Astrocyte (in vitro differentiated cells and primary cell): ENCODE data around the gene MFN2. TPM values are rescaled to one million over a fixed set of nuclear protein-coding genes. Genes with fewer than 3 reads are reported as not detected.

Experiments used
- DNase-seq: peaks from one replicate; pipeline ENCODE4 v3.0.0-alpha.2; 2010; ENCODE audit warnings: low read depth
- FAIRE-seq: peaks from 2 replicates; lab custom pipeline; 2011; peaks lifted over from hg19 to GRCh38; lab: Jason Lieb, UNC
- H2AFZ ChIP-seq: 2 replicates; pipeline ENCODE4 v1.6.0; 2012; ENCODE audit warnings: low read depth, low read length, inconsistent platforms
- H3K27ac ChIP-seq: 2 replicates; pipeline ENCODE4 v1.5.1; 2011; ENCODE audit warnings: low read depth, low read length, inconsistent platforms
- H3K27me3 ChIP-seq: 2 replicates; pipeline ENCODE4 v1.6.0; 2011; ENCODE audit warnings: low read length, inconsistent platforms; ENCODE audit not compliant: insufficient read depth
- H3K36me3 ChIP-seq: 2 replicates; pipeline ENCODE4 v1.5.1; 2011; ENCODE audit warnings: low read length, inconsistent platforms; ENCODE audit not compliant: insufficient read depth
- H3K4me1 ChIP-seq: 2 replicates; pipeline ENCODE4 v1.5.1; 2011; ENCODE audit warnings: low read length, inconsistent platforms; ENCODE audit not compliant: insufficient read depth
- H3K4me2 ChIP-seq: 2 replicates; pipeline ENCODE4 v1.6.0; 2012; ENCODE audit warnings: low read length, inconsistent platforms
- H3K4me3 ChIP-seq: 2 replicates; pipeline ENCODE4 v1.5.1; 2011; ENCODE audit warnings: low read depth, mild to moderate bottlenecking, low read length, inconsistent platforms; ENCODE audit not compliant: insufficient read depth
- H3K79me2 ChIP-seq: 2 replicates; pipeline ENCODE4 v1.6.0; 2012; ENCODE audit warnings: mild to moderate bottlenecking, low read length, inconsistent platforms; ENCODE audit not compliant: insufficient read depth
- H3K9ac ChIP-seq: 2 replicates; pipeline ENCODE4 v1.6.0; 2012; ENCODE audit warnings: mild to moderate bottlenecking, low read length, inconsistent platforms
- H3K9me3 ChIP-seq: 2 replicates; pipeline ENCODE4 v1.5.1; 2012; ENCODE audit warnings: low read depth, mild to moderate bottlenecking, low read length, inconsistent platforms; ENCODE audit not compliant: insufficient read depth
- H4K20me1 ChIP-seq: 2 replicates; pipeline ENCODE4 v1.6.0; 2012; ENCODE audit warnings: low read length, inconsistent platforms; ENCODE audit not compliant: insufficient read depth
- H3K27ac Mint-ChIP-seq: one replicate; pipeline ENCODE4 v1.8.0; 2021; ENCODE audit warnings: mild to moderate bottlenecking, mixed read lengths; ENCODE audit not compliant: unreplicated experiment
- H3K27me3 Mint-ChIP-seq: one replicate; pipeline ENCODE4 v1.8.0; 2021; ENCODE audit warnings: low read depth, mixed read lengths; ENCODE audit not compliant: unreplicated experiment
- H3K36me3 Mint-ChIP-seq: one replicate; pipeline ENCODE4 v1.8.0; 2021; ENCODE audit warnings: low read depth, mixed read lengths; ENCODE audit not compliant: unreplicated experiment
- H3K4me1 Mint-ChIP-seq: one replicate; pipeline ENCODE4 v1.8.0; 2021; ENCODE audit warnings: low read depth, mixed read lengths; ENCODE audit not compliant: unreplicated experiment
- H3K4me3 Mint-ChIP-seq: one replicate; pipeline ENCODE4 v1.8.0; 2021; ENCODE audit warnings: mild to moderate bottlenecking, moderate library complexity, mixed read lengths; ENCODE audit not compliant: unreplicated experiment
- H3K9me3 Mint-ChIP-seq: one replicate; pipeline ENCODE4 v1.8.0; 2021; ENCODE audit warnings: mild to moderate bottlenecking, mixed read lengths; ENCODE audit not compliant: unreplicated experiment
- CTCF ChIP-seq: IDR thresholded peaks from 2 replicates; pipeline ENCODE4 v1.5.1; 2011; ENCODE audit warnings: low read depth, mild to moderate bottlenecking, inconsistent platforms, low read length, moderate library complexity; ENCODE audit not compliant: insufficient read depth
- EZH2 ChIP-seq: IDR thresholded peaks from 2 replicates; pipeline ENCODE4 v1.6.1; 2012; ENCODE audit warnings: mild to moderate bottlenecking, low read length, inconsistent platforms; ENCODE audit not compliant: insufficient read depth
- total RNA-seq: library from RNA; stranded (reverse); gene quantifications from 2 replicates; pipeline ENCODE4 v1.2.1, GENCODE V29; 2021

Gene MFN2
- total RNA-seq, 1 donor from 2014 or later, result 75.5 TPM

DNA sequence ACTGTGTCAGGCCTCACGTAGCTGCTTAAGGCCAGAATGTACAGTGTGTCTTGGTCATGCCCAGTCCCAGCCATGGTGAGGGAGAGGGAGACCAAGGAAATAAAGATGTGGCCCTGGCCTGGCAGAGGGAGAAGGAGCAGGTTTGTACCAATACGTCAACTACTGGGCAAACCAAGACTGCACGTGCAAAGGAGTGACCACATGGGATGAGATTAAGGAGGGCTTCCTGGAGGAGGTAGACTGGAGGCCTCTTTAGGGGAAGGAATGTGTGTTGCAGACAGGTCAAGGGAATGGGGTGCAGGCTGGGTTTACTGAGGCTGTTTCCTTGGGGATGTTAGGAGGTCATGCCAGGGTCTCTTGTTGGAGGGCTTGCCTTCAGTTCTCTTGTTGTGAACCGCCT lies 38.0 kb upstream of the MFN2 start:
- no peak for DNase-seq
- H3K27ac ChIP-seq, result no peak overlapping the region
- H3K27me3 Mint-ChIP-seq, result no peaks in the 10 kb centered on the region
- peaks cover 20% of the 10 kb centered on the region for H3K4me1 ChIP-seq
- H3K36me3 Mint-ChIP-seq, result peaks cover 17% of the 10 kb centered on the region
- H3K9ac ChIP-seq, result no peak overlapping the region
- FAIRE-seq, result no peak
- no peaks in the 10 kb centered on the region for H3K9me3 ChIP-seq
- H3K4me1 Mint-ChIP-seq, result peaks cover 11% of the 10 kb centered on the region
- H3K9me3 Mint-ChIP-seq, result no peaks in the 10 kb centered on the region
- no peak overlapping the region for H2AFZ ChIP-seq
- peaks cover 55% of the 10 kb centered on the region for H4K20me1 ChIP-seq
- H3K4me2 ChIP-seq, result no peak overlapping the region
- no peak overlapping the region for H3K27ac Mint-ChIP-seq
- no peak for TF ChIP-seq EZH2
- TF ChIP-seq CTCF, result no peak
- peak overlapping the region; percentile 47 for H3K4me3 Mint-ChIP-seq
- H3K36me3 ChIP-seq, result peaks cover 13% of the 10 kb centered on the region
- no peak overlapping the region for H3K4me3 ChIP-seq
- peaks cover 46% of the 10 kb centered on the region for H3K79me2 ChIP-seq
- no peaks in the 10 kb centered on the region for H3K27me3 ChIP-seq

- Histone ChIP-seq H3K79me2 (peaks cover 35% of the 10 kb centered on the region), H3K27ac (no peak overlapping the region), H3K4me3 (no peak overlapping the region), H3K9ac (no peak overlapping the region), H3K36me3 (peaks cover 14% of the 10 kb centered on the region), H3K9me3 (no peaks in the 10 kb centered on the region), H3K4me1 (peaks cover 10% of the 10 kb centered on the region), H2AFZ (no peak overlapping the region), H3K4me2 (no peak overlapping the region), H4K20me1 (peaks cover 46% of the 10 kb centered on the region), H3K27me3 (no peaks in the 10 kb centered on the region)
- no peak for DNase-seq
- Mint-ChIP-seq H3K27me3 (no peaks in the 10 kb centered on the region), H3K4me3 (no peak overlapping the region), H3K36me3 (peaks cover 21% of the 10 kb centered on the region), H3K27ac (no peak overlapping the region), H3K9me3 (no peaks in the 10 kb centered on the region), H3K4me1 (peaks cover 4% of the 10 kb centered on the region)
- no peak for FAIRE-seq
- no peak for TF ChIP-seq CTCF
- no peak for TF ChIP-seq EZH2
Measured at GRCh38 chr1:11943619-11944018, 36.6 kb upstream of the MFN2 start.

DNA sequence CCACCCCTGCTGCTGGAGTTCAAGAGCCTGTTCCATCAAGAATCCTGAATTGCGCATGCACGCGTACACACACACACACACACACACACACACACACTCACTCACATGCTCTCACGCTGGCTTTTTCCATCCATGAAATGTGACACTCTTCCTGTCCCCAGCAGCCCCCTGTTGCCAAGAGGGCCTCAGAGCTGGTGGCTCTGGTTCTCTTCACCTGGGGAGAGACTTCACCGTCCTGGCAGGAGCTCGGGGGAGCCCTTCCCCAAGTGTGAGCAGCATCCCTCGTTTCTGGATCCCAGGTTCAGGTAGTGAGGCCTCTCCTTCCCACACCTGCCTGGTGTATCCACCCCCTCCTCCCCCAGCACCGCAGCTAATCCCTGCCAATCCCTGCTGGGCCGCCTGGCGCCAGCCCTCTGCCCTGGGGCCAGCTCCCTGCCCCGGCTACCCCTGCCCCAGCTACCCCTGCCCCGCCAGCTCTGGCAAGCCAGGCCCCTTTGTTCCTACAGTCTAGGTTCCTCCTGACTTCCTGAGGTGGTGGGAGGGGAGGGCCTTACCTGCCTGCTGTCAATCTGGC lies 35.8 kb upstream of the MFN2 start:
- TF ChIP-seq CTCF (no peak), EZH2 (no peak)
- H3K27me3 ChIP-seq, result no peaks in the 10 kb centered on the region
- peaks cover 41% of the 10 kb centered on the region for H4K20me1 ChIP-seq
- Mint-ChIP-seq H3K27ac (no peak overlapping the region), H3K4me3 (no peak overlapping the region), H3K9me3 (no peaks in the 10 kb centered on the region), H3K4me1 (no peaks in the 10 kb centered on the region), H3K27me3 (no peaks in the 10 kb centered on the region), H3K36me3 (peaks cover 19% of the 10 kb centered on the region)
- H2AFZ ChIP-seq, result no peak overlapping the region
- no peak overlapping the region for H3K4me3 ChIP-seq
- no peak overlapping the region for H3K9ac ChIP-seq
- peaks cover 27% of the 10 kb centered on the region for H3K79me2 ChIP-seq
- no peak overlapping the region for H3K27ac ChIP-seq
- H3K4me2 ChIP-seq, result no peak overlapping the region
- FAIRE-seq, result no peak
- peaks cover 1% of the 10 kb centered on the region for H3K4me1 ChIP-seq
- H3K9me3 ChIP-seq, result no peaks in the 10 kb centered on the region
- DNase-seq, result no peak
- H3K36me3 ChIP-seq, result peaks cover 17% of the 10 kb centered on the region
